NT2/D1 (cell line): Measurements from ENCODE around the gene GPR146.

Experiments
- SUZ12 ChIP-seq: IDR thresholded peaks from 2 replicates; pipeline ENCODE4 v1.6.1; 2011; ENCODE audit not compliant: insufficient read length, insufficient read depth; ENCODE audit errors: extremely low read depth
- ZNF274 ChIP-seq: IDR thresholded peaks from 2 replicates; pipeline ENCODE4 v1.6.1; 2011; ENCODE audit warnings: mild to moderate bottlenecking, low read depth, low read length

GRCh38 chr7:1050254-1050906, 6.0 kb downstream of the GPR146 start:
- no peak for TF ChIP-seq SUZ12
- TF ChIP-seq ZNF274: no peak
